Colonic mucosa (tissue), 4 donors: ENCODE measurements around the gene CCDC61. TPM values are rescaled to one million over a fixed set of nuclear protein-coding genes. Genes with fewer than 3 reads are reported as not detected.
A peak's percentile ranks its signal among the peaks of the same experiment; 100 is the strongest.

Experiments
- DNase-seq: peaks from one replicate; pipeline ENCODE4 v3.0.0-alpha.2; 2020
- H3K27ac ChIP-seq: fragments of 200-600 bp; one replicate; pipeline ENCODE4 v1.8.0; 2021
- H3K27me3 ChIP-seq: fragments of 200-600 bp; one replicate; pipeline ENCODE4 v1.8.0; 2021
- H3K36me3 ChIP-seq: fragments of 200-600 bp; one replicate; pipeline ENCODE4 v1.8.0; 2021
- H3K4me1 ChIP-seq: fragments of 200-600 bp; one replicate; pipeline ENCODE4 v1.8.0; 2021; ENCODE audit warnings: mild to moderate bottlenecking
- H3K4me3 ChIP-seq: fragments of 200-600 bp; one replicate; pipeline ENCODE4 v1.8.0; 2021
- H3K9ac ChIP-seq, 2 donors: one replicate each; pipeline ENCODE4 v1.7.0; 2013; ENCODE audit warnings: control low read depth in 2 of 2, low read depth in 2 of 2, low read length in 2 of 2
- H3K9me3 ChIP-seq: fragments of 200-600 bp; one replicate; pipeline ENCODE4 v1.8.0; 2021
- intact Hi-C: fragments of 100-400 bp; cut with DNase I; formaldehyde crosslinking; loops from one replicate; pipeline ENCODE4 v1.14.1; 2022
- total RNA-seq, 2 donors: library from RNA; stranded (reverse); fragmentation: NEBNext Ultra II Directional in 1 of 2; extraction: Animal tissue kit (Norgen Biotek cat#: 25700) in 1 of 2; gene quantifications; one replicate each; pipeline ENCODE4 v1.2.1, GENCODE V29; 2021
- TF ChIP-seq, protein P1 (sequence below): fragments of 200-600 bp; IDR thresholded peaks from one replicate; pipeline ENCODE4 v1.8.0; 2022; ENCODE audit warnings: antibody characterized with exemption, mild to moderate bottlenecking
- donor health status: healthy.
- donor health status: DM: no; HTN: no; CAD: no.
- donor health status: DM: no; HTN: no; CAD: no.

Gene CCDC61
- total RNA-seq, 2 donors from 2014 or later: 14.4 to 32.2 TPM

DNA sequence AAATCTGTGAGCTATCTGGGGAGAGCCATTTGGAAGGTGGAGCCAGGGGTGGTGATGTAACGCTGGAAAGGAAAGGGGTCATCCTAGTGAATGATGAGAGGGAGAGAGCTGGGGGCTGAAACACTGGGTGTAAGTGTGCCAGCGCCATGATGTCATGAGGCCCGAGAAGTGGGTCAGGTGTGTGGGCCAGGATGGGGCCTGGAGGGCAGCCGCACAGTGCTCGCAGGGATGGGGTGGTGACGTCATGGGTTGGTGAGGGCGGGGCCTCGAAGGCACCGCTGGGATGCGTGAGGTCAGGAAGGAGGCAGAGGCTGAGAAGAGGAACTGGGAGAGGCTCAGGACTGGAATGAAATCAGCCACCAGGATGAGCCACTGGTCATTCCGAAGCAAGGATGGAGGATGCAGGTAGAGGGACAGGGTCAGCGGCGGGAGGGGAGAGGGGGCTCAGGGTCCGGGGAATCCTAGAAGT, 4.4 kb downstream of the CCDC61 start:
- intact Hi-C loops: no loop called here
- H3K9me3 ChIP-seq: no peaks in the 10 kb centered on the region
- H3K4me3 ChIP-seq: no peak overlapping the region
- DNase-seq: no peak
- H3K36me3 ChIP-seq: no peaks in the 10 kb centered on the region
- no peak overlapping the region for H3K27ac ChIP-seq
- no peak overlapping the region for H3K9ac ChIP-seq
- TF ChIP-seq, protein P1, sequence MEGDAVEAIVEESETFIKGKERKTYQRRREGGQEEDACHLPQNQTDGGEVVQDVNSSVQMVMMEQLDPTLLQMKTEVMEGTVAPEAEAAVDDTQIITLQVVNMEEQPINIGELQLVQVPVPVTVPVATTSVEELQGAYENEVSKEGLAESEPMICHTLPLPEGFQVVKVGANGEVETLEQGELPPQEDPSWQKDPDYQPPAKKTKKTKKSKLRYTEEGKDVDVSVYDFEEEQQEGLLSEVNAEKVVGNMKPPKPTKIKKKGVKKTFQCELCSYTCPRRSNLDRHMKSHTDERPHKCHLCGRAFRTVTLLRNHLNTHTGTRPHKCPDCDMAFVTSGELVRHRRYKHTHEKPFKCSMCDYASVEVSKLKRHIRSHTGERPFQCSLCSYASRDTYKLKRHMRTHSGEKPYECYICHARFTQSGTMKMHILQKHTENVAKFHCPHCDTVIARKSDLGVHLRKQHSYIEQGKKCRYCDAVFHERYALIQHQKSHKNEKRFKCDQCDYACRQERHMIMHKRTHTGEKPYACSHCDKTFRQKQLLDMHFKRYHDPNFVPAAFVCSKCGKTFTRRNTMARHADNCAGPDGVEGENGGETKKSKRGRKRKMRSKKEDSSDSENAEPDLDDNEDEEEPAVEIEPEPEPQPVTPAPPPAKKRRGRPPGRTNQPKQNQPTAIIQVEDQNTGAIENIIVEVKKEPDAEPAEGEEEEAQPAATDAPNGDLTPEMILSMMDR: no peak
- H3K4me1 ChIP-seq: no peaks in the 10 kb centered on the region
- no peaks in the 10 kb centered on the region for H3K27me3 ChIP-seq

DNA sequence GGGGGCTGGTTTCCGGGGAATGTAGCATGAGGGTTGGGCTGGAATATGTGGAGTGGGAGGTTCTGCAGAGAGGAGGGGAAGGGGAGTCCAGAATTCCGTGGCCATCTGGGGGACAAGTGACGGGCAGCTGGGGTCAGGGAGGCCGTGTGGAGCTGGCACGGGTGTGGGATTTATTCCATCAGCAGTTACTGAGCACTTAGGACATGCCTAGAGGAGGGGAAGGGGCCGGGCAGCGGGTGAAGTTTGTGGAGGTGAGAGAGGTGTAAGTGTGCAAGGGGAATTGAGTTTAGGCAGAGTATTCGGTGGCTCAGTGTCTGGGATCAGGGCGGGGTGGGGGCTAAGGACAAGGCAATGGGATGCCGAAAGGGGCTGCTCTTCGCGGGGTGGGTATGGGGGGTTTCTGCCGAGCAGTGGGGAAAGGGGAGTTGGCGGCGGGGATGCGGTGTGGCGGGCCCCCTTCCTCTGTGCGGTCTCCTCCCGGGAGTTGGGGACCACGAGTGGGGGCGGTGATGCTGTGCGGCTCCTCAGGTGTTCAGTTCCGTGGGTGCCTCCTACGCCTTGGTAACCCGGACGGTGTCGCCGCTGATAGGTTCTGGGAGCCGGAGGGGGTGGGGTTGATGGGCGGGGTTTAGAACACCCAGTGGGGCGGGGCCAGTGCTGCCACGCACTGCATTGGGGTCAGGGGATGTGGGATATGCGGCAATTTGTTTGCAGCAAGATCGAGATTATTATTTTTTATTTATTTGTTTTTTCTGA, 5.4 kb downstream of the CCDC61 start:
- Histone ChIP-seq H3K27ac (no peak overlapping the region), H3K9me3 (no peaks in the 10 kb centered on the region), H3K36me3 (no peaks in the 10 kb centered on the region), H3K4me1 (no peaks in the 10 kb centered on the region), H3K4me3 (no peak overlapping the region), H3K27me3 (no peaks in the 10 kb centered on the region), H3K9ac (no peak overlapping the region)
- TF ChIP-seq, protein P1: no peak
- intact Hi-C loops: no loop called here
- peak; percentile 77 for DNase-seq

DNA sequence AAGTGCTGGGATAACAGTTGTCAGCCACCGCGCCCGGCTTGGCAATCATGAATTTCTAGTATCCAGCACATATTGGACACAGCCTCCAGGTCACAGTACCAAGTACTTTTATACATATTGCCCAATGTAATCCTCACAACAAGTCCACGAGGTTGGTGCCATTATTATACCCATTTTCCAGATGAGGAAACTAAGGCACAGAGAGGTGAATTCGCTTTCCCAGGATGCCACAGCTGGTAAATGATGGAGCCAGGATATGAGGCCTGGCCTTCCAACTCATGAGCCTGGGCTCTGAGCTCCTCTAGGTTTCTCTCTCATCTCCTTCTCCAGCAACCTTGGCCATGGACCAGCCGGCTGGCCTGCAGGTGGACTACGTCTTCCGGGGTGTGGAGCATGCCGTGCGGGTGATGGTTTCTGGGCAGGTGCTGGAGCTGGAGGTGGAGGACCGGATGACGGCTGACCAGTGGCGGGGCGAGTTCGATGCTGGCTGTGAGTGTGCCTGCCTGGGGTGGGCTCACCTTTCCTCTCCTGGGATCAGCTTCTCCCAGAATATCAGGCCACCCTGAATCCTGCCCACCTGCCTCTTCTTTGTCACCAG, 7.5 kb downstream of the CCDC61 start:
- no peaks in the 10 kb centered on the region for H3K4me1 ChIP-seq
- H3K4me3 ChIP-seq: no peak overlapping the region
- H3K9ac ChIP-seq: no peak overlapping the region
- no peak overlapping the region for H3K27ac ChIP-seq
- TF ChIP-seq, protein P1: no peak
- no peaks in the 10 kb centered on the region for H3K9me3 ChIP-seq
- no peaks in the 10 kb centered on the region for H3K36me3 ChIP-seq
- DNase-seq: no peak
- H3K27me3 ChIP-seq: no peaks in the 10 kb centered on the region
- intact Hi-C loops: no loop called here

DNA sequence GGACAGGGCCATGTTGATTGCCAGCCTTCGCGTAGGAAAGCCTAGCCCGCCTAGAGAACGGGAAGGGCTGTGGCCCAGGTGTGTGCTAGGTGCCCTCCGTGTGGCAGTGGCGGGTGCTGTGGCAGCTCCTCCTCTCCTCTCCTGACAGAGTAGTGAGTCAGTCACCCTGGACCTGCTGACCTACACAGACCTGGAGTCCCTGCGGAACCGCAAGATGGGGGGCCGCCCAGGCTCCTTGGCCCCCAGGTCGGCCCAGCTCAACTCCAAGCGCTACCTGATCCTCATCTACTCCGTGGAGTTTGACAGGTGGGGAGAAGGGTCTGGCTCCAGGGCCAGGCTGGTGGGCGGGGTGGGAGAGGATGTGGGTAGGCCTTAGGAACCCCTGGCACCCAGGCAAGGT, 11.1 kb downstream of the CCDC61 start:
- Histone ChIP-seq H3K36me3 (no peaks in the 10 kb centered on the region), H3K9me3 (no peaks in the 10 kb centered on the region), H3K27ac (no peak overlapping the region), H3K4me1 (no peaks in the 10 kb centered on the region), H3K9ac (no peak overlapping the region), H3K4me3 (no peak overlapping the region), H3K27me3 (no peaks in the 10 kb centered on the region)
- TF ChIP-seq, protein P1: no peak
- intact Hi-C loops: no loop called here
- DNase-seq: no peak

DNA sequence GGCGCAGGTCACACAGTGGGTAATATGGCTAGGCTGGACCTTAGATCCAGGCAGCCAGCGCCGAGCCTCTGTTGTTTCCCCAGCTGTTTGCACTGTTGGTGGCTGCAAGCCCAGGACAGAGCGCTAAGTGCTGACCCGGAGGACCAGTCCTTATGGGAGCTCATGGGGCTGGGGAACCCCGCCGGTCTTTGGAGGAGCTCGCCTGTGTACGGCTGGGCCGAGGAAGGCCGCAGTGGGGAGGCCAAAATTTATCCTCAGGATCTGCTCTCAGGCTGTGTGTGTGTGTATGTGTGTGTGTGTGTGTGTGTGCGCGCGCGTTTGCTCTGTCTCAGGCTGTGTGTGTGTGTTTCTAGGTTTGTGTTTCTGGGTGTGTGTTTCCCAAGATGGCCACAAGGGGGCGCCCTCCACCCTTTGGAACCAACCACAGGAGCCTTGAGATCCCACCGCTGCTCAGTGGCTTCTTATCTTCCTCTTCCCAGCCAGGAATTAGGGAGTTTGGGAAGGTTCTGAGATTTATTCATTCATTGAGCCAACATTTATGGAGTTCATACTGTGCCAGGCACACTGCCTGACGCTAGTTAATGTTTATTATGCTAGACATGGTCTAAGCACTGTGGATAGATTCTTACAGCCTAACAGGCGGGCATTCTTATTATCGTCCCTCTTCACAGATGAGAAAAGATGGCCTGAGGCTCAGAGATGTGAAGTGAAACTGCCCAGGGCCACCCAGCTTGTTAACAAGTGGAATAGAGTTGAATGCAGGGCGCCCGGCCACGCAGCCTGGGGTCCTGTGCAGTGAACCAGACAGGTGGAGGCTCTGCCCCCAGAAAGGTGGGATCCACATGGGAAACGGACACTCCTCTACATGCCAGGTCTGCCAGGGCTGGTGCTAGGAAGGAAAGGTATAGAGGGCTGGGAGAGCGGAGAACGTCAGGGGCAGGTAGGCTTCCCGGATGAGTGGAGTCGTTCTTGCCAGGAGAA, 14.6 kb downstream of the CCDC61 start:
- Histone ChIP-seq H3K27me3 (peaks cover 6% of the 10 kb centered on the region), H3K9me3 (no peaks in the 10 kb centered on the region), H3K4me3 (no peak overlapping the region), H3K4me1 (peaks cover 2% of the 10 kb centered on the region), H3K9ac (no peak overlapping the region), H3K36me3 (no peaks in the 10 kb centered on the region), H3K27ac (no peak overlapping the region)
- DNase-seq: peak; percentile 74
- TF ChIP-seq, protein P1: peak; percentile 87
- intact Hi-C loops: no loop called here
